Activated T-cell treated with anti-CD3 and anti-CD28 coated beads for 24 hours (primary cell): ENCODE measurements around the gene TYMS.

Experiments
- DNase-seq: peaks from one replicate; pipeline ENCODE4 v3.0.0-alpha.2; 2020; ENCODE audit warnings: low read depth

TYMS gene

GRCh38 chr18:712401-713134 lies 55.1 kb downstream of the TYMS start, which contains the start of gene ENOSF1:
ENOSF1 (minus strand) TSS chr18:712630; CDS start chr18:712587, 43 bp downstream.
- DNase-seq: peak; percentile 82

GRCh38 chr18:713135-713490 lies 55.7 kb downstream of the TYMS start:
- no peak for DNase-seq

- DNase-seq: no peak
These were observed 58.2 kb downstream of the TYMS start for GRCh38 chr18:715626-716025.

- DNase-seq: no peak
These were observed 59.5 kb downstream of the TYMS start for GRCh38 chr18:717003-717402.
